AG09309 (cell line): ENCODE measurements around the gene OLFM1.
"Not testable (repeated sequence)": the region's sequence is repeated elsewhere in the genome, so short reads cannot be mapped to it uniquely, and the experiment has no call there.

Experiments used
- DNase-seq: peaks from one replicate; pipeline ENCODE4 v3.0.0-alpha.2; 2010; ENCODE audit warnings: low read depth
- H3K4me3 ChIP-seq: 2 replicates; pipeline ENCODE4 v1.5.1; 2011; ENCODE audit warnings: mild to moderate bottlenecking, low read depth, low read length, moderate library complexity; ENCODE audit not compliant: control insufficient read depth
- CTCF ChIP-seq: IDR thresholded peaks from 2 replicates; pipeline ENCODE4 v1.5.1; 2011; ENCODE audit warnings: mild to moderate bottlenecking, low read depth, low read length, inconsistent platforms; ENCODE audit not compliant: insufficient read depth, control insufficient read depth; ENCODE audit errors: missing control alignments

The OLFM1 gene

DNA sequence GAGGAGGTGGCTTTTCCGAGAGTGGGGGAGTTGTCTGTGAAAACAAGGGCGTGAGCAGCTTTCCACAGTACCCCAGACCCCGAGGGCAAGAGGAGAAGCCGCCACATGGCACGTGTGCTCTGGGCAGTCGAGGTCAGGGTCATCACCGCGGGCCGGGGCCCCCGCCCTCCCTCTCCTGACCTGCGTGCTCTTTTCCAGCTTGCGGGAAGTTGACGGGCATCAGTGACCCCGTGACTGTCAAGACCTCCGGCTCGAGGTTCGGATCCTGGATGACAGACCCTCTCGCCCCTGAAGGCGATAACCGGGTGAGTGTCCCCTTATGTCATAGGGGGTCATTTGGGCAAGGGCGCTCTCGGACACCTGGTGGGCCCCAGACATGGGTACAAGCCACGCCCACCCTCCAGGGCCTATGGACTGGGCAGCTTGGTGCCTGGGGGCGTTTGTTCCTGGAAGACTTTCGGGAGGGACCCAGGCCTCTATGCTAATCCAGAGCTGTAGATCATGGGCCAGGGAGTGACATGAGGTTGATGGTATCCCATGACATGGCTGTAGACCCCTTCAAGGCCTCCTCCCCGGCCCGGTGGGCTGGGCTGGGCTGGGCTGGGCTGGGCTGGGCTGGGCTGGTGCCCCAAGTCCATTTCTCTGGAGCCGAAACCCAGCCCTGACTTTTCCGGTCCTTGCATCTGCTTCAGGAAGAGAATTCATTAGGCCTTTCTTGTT lies 19.2 kb downstream of the OLFM1 start:
- H3K4me3 ChIP-seq: no peak overlapping the region
- TF ChIP-seq CTCF: no peak
- no peak for DNase-seq

GRCh38 chr9:135107581-135108235 lies 20.2 kb downstream of the OLFM1 start:
- H3K4me3 ChIP-seq: no peak overlapping the region
- no peak for DNase-seq
- TF ChIP-seq CTCF: no peak

- no peak for DNase-seq
- no peak overlapping the region for H3K4me3 ChIP-seq
- TF ChIP-seq CTCF: no peak
Measured at GRCh38 chr9:135108831-135109510, 21.5 kb downstream of the OLFM1 start.

DNA sequence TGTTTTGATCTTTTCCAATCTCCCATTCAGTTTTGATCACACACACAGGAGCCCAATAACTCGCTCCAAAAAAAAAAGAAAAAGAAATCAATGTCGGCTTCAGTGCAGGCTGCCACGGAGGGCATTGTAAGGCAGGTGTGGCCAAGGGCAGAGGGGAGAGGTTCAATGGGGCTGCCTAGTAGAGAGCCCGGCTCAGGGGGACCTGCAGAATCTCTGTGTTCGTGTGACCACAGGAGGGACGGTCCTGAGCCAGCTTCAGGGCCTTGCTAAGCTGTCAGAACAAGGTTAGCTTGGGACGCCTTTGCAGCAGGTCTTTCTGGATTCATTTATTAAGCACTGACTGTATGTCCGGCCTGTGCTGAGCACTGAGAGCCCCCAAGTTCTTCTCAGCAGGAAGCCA lies 22.2 kb downstream of the OLFM1 start:
- TF ChIP-seq CTCF: no peak
- DNase-seq: no peak
- no peak overlapping the region for H3K4me3 ChIP-seq

DNA sequence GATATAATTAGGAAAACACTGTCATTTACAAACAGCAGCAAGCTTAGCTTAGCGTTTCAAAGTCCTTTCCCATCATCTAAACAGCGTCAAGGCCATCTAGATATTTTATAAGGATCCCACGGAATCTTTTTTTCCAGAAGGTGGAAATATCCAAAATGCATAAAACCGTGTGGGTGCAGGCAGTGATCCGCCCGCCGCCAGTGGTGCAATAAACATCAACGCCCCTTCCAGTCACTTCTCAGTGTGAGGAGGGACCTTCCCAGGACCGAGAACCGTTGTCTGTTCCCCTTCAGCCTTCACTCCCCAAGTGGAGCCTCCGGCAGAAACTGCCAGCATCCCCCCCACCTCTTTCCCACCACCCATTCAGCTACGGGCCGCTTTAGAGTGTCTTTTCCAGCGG lies 22.9 kb downstream of the OLFM1 start:
- TF ChIP-seq CTCF: no peak
- no peak for DNase-seq

GRCh38 chr9:135111600-135111999 lies 24.1 kb downstream of the OLFM1 start:
- H3K4me3 ChIP-seq, DNase-seq: not testable (repeated sequence)

More for the DNA sequence above, 22.9 kb downstream of the OLFM1 start:
- no peak overlapping the region for H3K4me3 ChIP-seq

GRCh38 chr9:135116371-135116770 lies 28.9 kb downstream of the OLFM1 start:
- no peak for DNase-seq
- H3K4me3 ChIP-seq: no peak overlapping the region
- TF ChIP-seq CTCF: no peak
